Measurements from ENCODE around the gene SKI. TPM values are rescaled to one million over a fixed set of nuclear protein-coding genes. Genes with fewer than 3 reads are reported as not detected.

The SKI gene
- polyA plus RNA-seq, 10 donors: 47.4 to 74.3 (median 60.5) TPM

DNA sequence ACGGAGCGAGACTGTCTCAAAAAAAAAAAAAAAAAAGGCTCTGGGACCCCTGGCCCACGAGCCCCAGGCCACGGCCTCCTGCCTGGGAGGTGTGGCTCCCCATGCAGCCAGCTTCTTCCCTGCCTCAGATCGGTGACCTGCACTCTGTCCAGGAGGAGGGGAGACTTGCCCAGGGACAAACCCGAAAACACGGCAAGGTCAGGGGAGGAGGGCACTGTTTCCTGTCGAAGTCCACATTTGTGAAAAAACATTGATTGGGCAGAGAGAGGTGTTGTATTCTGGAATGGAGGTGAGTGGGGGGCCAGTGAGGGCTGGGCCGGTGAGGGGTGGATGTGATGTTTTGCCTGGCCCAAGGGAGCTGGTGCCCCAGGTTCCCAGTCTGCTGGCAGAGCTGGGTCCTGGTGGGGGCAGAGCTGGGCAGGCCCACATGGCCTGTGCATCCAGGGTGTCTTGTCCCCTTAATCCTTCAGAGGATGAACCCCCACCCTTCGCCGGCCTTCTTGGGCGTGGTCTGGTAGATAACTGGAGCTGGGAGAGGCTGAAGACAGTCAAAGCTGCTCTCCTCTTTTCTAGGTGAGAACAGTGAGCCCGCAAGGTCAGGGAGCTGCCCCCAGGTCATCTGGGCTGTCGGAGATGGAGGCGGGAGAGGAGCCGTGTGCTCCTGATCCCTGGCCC, 21.2 kb upstream of the SKI start:
- DNase-seq: peak in 1 of 3 donors; percentile 39

DNA sequence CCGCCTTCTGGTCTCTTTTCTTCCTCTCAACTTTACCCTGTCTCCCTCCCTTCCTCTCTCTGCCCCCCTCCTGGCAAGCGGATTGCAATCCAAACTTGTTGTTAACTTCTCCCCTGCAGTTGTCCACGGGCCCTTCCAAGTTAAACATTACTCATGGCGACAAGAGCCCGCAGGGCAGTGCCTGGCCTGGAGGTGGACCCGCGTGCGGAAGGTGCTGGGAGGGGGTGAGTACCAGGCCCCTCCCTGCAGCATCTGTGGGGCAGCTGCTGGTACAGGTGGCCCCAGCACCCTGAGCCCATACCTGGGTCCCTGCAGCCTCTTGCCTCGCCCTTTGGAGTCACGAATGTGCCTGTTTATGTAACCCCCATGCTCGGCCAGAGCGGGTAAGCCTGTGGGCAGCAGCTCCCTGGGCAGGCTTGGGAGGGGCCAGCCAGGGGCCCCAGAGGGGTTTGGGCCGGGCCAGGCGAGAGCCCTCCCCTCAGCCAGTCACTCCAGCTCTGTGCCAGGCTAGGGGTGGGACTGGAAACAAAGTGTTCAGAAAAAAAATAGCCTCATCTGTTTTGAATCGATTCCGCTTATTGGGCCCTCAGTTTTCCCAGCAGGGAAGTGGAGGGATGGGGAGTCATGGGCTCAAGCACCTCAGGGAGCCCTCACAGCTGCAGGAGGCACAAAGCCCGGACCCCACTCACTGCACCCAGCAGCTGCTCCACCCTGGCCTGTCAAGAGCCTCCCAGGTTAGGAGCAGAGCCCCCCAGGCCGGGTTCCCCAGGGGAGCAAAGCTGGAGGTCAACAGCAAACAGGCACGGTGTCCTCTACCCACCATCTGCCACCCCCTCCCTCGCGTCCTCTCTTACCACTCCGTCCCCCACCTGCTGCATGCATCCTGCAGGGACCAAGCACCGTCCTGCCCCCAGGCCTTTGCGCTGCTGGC, 19.5 kb upstream of the SKI start:
- peak in 1 of 3 donors; percentile 72 for DNase-seq

DNA sequence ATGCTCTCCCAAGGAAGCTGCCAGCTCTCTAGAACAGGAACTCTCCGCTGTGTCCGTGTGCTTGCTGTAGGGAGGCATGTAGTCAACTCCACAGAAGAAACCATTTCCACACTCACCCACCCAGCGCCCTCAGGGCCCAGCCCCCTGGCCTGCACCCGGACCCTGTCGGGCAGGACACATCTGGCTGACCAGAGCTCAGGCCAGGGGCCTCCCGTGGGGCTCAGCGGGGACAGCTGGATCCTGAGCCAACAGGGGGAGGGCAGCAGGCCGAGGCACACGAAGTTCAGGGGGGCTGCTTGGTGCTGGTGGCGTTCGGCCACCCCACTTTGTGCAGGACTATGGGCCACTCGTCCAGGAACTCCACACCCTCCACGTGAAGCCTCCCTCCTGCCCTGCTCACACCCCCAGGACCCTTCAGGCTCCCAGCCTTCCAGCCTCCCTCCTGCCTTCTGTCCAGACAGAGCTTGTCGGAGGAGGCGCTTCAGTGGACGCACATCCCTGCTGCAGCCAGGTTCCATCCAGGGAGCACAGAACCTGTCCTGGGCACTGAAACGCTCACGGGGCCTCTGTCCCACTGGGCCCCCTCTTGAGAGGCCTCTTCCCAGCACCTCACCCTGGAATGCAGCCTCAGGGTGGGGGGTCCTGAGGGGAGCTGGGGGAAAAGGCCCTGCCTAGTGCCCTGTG, 18.6 kb upstream of the SKI start:
- peak in 1 of 3 donors; percentile 62 for DNase-seq

DNA sequence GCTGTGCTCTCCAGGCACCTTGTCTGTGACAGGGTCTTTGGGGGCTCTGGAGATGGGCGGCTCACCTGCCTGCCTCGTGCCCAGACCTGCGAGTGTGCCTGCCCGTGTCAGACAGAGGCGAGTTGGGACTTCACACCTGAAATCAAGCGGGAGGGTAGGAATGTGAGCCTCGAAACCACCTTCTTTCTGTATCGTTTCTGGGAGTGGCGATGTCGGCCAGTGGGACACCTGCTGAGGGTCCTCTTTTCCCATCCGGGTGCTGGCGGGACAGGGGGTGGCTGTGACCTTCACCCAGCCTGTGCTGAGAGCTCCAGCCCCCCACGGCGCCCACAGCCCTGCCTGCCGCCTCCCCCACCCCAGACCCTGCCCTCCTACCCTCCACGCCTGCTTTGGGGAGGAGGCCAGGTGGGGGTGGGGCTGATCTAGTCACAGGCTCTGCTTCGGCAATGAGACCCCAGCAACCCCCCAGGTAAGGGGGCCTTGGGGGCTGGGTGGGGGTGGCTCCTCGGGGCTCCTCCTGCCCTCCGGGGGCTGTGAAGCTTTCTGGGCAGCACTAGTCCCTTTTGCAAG, 17.9 kb upstream of the SKI start:
- no peak for DNase-seq

DNA sequence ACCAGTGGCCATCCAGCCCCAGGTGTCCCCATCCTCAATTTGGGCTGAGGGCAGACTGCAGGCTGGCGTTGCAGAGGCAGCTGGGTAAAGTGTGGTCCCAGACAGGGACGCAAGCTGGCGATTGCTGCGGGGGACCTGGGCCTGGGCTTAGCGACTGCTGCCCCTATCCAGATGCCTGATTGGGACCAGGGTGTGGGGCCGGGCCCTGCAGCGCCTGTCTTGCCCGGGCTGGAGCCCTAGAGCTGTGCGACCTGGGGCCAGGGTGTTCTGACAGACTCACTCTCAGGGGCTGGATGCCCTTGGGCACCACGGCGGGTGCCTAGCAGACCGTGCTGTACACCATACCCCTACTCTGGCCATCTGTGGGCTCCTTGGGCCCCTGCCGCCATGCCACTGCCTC, 17.3 kb upstream of the SKI start:
- DNase-seq: peak in 1 of 3 donors; percentile 33

DNA sequence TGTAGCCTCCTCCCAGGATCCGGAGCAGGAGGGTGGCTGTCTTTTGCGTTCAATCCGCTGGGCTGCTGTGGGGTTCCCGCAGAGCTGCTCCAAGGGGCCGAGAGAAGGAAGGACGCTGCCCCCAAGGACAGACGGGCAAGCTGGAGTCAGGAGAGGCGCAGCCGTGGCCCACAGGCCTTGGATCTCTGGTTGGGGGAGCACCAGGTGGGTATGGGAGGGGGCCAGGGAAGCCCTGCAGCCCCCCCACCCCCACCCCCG, 15.9 kb upstream of the SKI start:
- no peak for DNase-seq

DNA sequence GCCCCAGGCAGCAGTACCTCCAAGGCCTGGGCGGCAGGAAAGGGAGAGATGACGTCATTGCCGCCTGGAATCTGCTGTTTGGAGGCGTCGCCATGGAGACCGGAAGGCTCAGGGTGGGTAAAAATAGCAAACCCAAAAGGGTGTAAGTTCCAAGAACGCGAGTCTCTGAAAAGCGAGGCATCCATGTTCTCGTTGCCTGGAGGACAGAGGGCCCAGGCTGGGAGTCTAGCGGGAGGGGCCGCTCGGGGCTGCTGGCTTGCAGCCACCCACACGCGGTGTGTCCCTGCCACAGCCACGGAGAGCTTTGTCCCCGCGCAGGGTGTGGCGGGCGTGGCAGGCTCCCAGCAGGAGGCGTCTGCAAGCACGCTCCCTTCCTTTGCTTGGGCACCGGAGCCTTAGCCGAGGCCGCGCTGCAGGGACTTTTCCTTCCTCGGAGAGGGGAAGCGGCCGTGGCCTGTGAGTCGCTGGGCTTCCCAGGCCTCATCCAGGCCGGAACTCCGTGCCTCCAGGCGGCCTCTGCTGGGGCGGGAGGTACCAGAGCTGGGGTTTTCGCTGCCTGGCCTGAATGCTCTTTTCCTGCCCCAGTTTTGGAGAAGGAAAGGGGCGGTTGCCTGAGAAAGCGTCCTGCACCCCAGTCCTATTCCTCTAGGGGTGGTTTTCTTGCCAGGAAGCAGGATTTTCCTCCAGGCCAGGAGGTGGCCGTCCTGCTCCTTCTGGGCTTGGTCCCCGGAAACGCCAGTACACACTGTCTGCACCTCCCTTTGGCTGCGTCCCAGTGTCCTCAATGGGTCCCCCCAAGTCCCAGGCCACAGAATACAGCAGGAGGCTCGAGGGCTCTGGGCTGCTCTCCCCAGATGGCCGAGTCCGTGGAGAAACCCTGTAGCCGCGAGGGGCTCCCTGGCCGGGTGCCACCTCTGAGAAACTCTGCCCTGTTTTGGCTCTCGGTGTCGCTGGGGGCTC, 15.3 kb upstream of the SKI start:
- DNase-seq: peak; percentile 96 to 97 (median 96)

DNA sequence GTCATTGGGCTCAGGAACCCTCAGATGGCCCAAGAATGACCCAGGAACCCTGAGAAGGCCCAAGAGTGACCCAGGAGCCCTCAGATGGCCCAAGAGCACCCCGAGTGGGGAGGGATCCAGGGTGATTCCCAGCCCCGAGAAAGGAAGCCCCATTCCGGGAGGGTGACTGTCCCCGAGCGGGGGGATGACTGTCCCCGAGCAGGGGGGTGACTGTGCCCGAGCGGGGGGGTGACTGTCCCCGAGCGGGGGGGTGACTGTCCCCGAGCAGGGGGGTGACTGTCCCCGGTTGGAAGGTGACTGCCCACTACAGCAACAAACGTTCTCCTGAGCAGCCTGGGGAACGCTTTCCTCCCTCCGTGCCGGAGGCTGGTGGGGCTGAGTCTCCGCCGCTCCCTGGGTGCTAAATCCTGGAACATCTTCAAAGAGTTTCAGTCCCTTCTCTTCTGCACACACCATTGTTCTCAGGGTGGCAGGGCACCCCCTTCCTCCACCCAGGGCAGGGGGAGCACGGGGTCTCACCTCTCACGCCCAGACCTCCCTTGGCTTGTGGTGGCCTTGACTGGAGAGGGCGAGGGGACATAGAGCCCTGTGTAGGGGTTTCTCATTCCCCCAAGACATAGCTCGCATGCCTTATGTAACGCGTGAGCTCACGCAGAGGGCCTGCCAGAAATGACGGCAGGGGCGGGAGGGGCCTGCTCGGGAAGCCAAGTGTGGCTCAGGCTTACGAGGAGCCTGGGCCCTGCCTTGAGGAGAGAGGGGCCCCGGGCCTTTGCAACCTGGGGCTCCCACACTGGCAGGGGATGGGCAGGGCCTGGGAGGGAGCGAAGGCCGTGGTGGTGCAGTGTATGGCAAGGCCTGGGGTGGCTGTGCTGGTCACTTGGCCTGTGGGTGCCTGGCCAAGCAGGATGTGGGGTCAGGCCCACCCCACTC, 14.3 kb upstream of the SKI start:
- DNase-seq: peak; percentile 88 to 97 (median 94)

DNA sequence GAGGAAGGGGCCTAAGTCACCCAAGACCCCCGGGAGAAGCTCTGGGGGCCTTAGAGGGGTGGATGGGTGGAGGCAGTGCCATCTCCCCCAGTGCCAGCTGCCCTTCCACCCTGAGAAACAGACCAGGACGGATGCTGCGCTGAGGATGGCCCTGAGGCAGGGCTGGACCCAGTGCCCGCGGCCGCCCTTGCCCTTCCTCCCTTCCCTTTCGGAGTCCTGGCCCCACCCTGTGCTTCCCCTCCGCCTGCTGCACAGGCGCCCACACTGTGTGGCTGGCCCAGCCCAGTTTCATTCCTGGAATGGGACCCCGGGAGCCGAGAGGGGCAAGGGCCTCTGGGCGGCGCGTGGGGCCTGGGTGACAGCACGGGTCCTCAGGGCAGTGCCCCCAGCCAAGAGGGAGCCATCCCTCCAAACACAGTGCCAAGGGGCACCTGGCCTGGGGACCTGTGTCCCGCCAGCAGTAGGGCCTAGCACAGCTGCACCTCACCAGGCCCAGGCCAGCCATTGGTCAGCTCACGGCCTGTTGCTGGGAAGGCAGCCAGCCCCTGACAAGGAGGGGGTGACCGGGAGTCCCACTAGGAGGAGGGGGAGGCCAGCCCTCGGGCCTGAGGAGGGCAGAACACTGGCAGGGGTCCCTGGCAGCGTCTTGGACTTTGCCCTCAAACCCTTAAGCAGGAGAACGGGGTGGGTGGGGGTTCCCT, 13.4 kb upstream of the SKI start:
- peak in 1 of 3 donors; percentile 85 for DNase-seq

DNA sequence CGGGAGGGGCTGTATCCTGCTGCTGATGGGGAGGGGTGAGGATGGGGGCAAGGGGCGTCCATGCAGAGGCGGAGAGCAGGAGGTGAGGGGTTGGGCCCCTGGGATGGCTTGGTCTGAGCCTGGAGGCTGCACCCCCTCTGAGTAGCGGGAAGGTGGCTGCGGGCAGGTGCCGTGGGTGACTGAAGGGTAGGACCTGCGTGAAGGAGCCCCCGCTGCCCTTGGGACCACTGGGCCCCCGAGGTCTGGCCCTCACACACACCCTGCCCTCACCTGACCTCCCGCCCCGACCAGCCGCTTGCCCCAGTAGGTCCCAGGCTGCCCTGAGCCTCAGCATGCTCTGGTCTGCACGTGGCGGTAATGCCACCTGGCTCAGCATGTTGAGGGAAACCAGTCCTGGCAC, 12.8 kb upstream of the SKI start:
- no peak for DNase-seq

DNA sequence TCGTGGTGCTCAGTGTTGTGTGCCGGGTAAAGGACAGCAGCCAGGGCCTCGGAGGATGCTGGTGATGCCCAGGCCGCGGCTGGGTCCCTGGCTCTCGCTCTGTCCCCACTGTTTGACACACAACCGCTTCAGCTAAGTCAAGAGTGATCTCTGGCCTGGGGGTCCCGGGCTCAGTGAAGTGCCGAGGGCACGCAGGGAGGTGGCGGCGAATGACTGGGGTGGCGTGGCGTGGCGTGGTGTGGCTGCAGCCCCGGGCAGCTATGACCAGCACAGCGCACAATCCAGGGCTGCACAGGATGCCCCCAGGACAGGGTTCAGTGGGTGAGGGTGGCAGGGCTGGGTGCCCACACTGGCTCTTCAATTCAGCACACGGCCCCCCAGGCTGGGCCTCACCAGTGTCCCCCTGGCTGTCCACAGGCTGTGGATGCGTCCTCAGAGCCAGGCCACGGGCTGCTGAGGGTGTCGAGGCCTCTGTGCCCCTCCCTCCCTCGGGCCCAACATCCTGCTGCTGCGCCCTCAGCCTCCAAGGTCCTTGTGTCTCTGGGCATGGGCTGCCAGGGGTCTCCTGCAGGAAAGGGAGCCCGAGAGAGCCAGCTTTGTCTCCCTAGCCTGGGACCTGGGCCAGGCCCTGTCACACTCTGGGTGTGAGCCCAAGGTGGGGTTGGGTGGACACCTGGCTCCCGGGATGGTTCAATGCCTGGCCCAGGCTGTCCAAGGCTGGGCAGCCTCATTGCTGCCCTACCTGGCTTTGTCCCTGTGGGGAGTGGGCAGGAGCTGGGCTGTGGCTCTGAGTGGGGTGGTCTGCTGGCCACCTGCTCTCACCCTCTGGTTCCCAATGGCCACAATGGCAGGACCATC, 12.0 kb upstream of the SKI start:
- DNase-seq: no peak

DNA sequence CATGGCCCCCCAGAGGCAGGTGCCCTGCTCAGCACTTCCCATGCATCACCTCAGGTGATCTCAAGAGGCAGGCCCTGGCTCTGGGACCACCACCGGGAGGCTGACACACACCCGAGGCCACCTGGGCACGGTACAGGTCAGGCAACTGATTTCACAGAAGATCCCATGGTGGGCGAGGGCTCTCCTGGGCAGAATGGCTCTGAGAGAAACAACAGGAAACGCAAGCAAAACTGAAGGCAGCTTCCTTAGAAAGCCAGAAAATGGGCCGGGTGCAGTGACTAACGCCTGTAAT, 11.4 kb upstream of the SKI start:
- no peak for DNase-seq

DNA sequence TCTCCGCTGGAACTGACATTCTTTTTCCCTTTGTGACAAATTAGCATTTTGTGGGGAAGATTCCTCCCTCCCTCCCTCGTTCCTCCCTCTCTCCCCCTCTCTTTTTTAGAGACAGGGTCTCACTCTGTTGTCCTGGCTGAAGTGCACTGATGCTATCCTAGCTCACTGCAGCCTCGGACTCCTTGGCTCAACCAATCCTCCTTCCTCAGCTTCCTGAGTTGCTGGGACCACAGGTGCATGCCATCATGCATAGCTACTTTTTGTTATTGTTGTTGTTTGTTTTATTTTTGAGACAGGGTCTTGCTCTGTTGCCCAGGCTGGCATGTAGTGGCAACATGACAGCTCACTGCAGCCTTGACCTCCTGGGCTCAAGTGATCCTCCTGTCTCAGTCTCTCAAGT, 6.8 kb upstream of the SKI start:
- DNase-seq: no peak

DNA sequence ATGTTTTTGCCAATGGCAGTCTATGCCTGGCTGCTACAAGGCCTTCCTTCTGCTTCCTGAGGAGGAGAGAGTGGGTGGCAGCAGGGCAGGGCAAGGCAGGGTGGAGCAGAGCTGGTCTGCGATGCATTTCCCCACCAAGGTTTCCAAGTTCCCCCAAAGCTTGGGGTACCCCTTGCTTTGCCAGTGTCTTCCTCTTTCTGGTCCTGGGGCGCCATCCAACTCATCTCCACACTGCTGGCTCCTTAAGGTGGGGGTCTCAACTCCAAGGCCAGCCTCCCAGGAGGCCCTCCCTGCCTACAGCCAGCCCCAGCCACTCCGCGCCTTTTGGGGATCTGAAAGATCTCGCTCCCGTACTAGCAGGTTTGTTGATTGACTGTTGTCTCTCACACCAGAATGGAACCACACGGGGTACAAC, 3.9 kb upstream of the SKI start:
- DNase-seq: no peak

DNA sequence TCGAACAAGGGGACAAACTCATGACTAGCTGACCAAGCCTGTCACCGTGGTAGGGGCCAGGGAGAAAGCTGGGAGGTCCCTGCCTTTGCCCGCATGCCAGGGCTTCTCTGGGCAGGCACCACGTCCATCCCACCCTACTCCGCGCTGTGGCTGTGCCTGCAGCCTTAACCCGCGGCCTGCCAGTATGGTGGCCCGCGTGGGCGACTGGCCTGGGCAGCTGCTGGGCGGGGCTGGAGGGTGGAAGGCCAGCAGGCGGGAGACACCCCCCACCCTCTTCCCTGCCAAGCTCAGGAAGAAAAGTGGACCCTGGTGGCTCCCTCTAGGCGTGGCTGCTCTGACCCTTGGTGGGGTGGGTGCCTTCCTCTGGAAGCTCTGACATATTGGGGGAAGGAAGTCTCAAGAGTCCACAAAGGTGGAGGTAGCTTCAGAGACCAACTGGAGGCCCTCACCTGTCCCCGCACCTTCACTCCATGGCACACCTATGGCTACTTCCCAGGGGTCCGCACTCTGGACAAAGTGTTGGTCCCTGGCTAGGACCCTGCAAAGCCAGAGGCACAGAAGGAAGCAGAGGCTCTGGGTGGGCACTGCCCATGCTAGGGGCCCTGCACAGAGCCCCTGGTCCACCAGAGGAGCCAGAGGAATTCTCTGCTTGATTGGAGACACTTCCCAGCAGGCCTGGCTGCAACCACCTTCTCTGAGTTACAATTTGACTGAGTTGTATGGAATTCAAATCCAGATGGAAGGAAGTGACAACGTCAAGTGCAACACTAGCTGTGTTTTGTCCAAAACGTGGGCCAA, 3.3 kb upstream of the SKI start:
- no peak for DNase-seq

DNA sequence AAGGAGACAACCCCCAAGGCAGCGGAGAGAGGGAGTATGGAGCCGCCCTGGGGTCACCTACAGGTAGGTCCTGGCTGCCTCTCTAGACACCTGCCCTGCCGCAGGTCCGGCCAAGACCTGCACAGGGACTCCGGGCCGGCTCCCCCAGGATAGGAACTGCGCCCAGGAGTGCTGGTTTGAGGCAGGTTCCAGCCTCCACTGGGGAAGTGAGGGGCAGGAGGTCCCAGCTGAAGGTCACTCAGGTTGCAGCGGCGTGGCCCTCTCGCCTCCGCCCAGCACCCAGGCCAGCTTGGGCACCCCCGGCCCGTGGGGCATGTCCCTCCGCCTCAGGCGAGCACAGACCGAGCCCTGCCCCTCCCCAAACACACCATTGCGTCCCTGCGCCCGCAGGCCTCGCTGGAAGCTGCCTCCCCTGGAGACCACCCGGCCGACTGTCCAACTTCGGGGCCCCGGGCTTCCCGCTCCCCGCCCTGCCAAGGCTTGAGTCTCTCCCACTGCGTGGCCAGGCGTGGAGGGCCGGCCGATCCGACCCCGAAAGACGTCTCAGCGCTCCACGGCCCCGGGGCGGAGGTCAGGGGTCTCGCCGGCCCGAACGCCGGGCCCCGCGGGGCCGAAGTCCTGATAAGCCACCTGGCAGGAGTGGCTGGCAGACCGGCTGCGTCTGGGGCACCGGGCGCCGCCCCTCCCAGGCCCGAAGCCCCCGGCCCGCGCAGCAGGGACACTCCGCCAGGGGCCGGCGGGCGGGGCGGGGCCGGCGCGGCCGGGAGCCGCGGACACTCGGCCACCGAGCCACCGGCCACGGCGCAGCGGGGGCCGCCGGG, 1.4 kb upstream of the SKI start:
- DNase-seq: peak in 1 of 3 donors; percentile 64
